ENCODE data around the gene CACNA2D3.
"Not testable (repeated sequence)": the region's sequence is repeated elsewhere in the genome, so short reads cannot be mapped to it uniquely, and the experiment has no call there.

The CACNA2D3 gene

GRCh38 chr3:55064164-55064563 is 941.8 kb downstream of the CACNA2D3 start:
- no peak for DNase-seq

GRCh38 chr3:55065331-55065730 is 943.0 kb downstream of the CACNA2D3 start:
- no peak for DNase-seq

GRCh38 chr3:55066551-55067047 is 944.2 kb downstream of the CACNA2D3 start:
- no peak for DNase-seq

- DNase-seq, result no peak
Observed at GRCh38 chr3:55069950-55070349, 947.6 kb downstream of the CACNA2D3 start.

GRCh38 chr3:55074796-55075195 is 952.4 kb downstream of the CACNA2D3 start:
- DNase-seq, result no peak

DNA sequence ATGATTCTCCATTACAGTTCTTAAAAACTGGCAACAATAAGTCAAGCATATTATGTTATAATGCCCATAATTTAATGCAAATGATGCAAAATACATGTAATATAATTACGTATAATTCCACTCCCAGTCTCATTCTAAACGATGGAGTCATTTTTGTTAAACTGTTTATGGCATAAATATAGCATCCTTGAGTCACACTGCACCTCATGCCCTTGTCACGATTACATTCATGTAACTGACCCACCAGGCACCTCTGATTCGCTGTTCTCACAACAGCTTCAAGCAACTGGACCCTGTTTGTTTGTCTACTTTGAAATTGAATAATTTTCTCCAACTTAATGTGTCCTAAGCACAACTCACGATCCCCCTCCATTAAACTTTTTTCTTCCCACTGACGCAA is 953.5 kb downstream of the CACNA2D3 start:
- DNase-seq, result no peak

- DNase-seq, result no peak
Observed at GRCh38 chr3:55077726-55078125, 955.4 kb downstream of the CACNA2D3 start.

DNA sequence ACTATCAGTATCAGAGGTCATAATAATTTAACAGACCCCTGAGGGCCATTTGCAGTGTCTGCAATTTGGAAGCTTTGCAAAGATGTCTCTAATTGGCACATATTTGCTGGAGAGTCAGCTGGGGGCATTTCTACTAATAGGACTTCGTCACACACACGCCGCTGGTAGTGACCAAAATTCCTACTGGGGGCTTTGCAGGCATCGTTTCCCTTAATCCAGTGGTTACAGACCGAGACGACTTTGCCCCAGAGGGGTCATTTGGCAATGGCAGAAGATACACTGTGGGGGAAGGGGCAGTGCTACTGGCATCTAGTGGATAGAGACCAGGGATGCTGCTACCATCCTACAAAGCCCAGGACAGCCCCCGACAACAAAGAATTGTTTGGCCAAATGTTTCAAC is 956.5 kb downstream of the CACNA2D3 start:
- DNase-seq, result no peak

DNA sequence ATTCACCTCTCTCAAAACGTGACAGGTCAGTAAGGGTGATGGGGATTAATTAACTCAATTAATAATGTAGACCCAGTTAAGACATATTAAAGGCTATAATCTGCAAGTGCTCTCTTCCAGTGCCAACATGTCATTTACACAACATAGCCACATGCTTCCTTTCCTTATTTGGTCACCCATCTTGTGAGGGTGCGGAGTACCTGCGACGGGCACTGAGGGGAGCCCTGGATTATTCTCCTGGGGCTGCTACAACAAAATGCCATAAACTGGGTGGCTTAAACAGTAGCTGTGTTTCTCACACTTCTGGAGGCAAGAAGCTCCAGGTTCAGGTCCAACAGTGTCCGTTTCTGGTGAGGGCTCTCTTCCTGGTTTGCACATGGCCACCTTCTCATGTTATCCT is 962.9 kb downstream of the CACNA2D3 start:
- DNase-seq, result no peak

GRCh38 chr3:55089211-55089610 is 966.9 kb downstream of the CACNA2D3 start:
- no peak for DNase-seq

DNA sequence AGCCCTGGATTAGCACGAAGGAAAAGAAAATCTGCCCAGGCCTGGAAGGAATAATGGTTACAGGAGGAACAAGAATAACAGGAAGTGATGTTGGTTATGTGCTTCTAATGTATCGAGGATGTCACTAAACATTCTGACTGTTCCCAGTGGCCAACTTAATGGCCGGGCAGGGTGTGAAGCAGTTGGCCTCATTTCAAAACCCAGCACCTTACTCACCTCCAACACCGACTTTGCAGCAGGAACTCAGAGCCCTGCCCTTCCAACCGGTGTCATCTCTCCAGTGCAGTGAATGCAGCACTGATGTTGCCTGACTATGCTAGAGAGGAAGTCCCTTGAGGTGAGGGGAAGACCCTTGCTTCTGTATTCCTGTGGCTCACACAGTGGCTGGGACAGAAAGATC is 967.9 kb downstream of the CACNA2D3 start:
- DNase-seq, result no peak

DNA sequence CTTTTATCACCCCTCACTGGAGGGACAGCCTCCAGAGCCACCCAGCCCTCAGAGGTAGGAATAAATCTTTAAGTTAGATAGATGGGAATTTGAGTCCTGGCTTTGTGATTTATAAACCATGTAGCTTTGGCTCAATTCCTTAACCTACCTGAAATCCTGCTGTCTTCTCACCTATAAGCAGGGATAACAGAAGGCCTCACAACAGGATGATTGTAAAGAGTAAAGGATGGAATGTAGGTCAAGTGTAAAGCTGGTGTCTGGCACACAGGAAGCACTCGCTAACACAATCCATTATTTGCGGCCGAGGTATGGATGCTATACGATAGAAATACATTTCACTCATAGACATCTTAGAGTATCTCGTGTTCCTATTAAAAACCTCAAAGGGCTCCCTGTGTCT is 968.4 kb downstream of the CACNA2D3 start:
- DNase-seq, result no peak

GRCh38 chr3:55091381-55092225 is 969.3 kb downstream of the CACNA2D3 start:
- no peak for DNase-seq

GRCh38 chr3:55094676-55095075 is 972.3 kb downstream of the CACNA2D3 start:
- no peak for DNase-seq

- no peak for DNase-seq
Observed at GRCh38 chr3:55097441-55097840, 975.1 kb downstream of the CACNA2D3 start.

DNA sequence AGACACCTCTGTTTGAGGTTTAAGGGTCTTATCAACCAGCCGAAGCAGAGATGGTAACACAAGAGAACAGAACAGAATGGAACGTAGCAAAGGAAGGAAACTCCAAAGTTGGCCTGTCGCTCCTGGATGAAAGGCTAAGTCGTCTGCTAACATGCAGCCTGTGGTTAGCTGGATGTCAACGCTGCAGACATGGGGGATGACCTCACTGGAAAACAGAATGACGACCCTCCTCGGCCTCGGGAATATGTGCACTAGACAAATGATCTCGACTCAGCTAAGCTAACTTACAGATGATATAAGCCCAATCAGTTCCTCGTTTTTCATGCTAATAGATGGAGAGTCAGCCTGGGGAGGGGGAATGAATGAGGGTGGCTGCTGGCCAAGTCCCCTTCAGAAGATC is 983.3 kb downstream of the CACNA2D3 start:
- no peak for DNase-seq

- no peak for DNase-seq
Observed at GRCh38 chr3:55107187-55107586, 984.8 kb downstream of the CACNA2D3 start.

GRCh38 chr3:55111906-55112305 is 989.6 kb downstream of the CACNA2D3 start:
- not testable (repeated sequence) for DNase-seq

DNA sequence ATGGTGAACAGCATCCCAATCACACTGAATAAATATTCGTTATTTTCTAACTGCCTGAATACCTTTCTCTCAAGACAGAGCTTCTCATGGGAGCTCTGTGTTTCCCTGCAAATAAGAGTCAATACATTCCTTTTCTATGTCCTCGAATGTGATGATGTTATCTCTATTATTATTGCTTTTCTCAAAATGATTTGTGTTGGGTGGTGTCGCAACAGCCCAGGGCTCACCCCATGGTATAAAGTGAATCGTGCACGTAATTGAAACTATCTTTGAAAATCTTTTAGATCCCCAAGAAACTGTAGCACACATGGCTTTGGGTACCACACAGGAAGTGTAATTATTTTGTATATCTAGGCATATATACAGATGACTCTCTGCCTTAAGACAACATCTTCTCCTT is 996.1 kb downstream of the CACNA2D3 start:
- no peak for DNase-seq

DNA sequence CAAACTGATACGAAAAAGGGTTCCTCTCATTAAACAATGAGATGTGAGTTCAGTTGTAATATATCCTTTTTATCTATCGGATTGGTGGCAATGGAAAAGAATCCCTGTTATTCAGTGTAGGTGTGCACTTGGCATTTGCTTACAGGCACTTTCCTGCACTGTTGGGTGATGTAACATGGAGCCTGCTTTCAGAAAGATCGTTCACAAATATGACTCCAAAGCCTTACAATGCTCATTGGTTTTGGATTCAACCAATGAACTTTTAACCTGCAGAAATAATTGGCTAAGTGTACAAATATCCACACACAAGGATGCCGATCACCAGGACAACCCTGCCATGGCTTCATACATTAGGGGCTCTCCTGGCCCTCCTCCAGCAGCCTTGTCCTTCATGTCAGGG is 996.9 kb downstream of the CACNA2D3 start:
- DNase-seq, result no peak

- DNase-seq, result no peak
Observed at GRCh38 chr3:55122312-55122711, 1000.0 kb downstream of the CACNA2D3 start.

Data from kidney glomerular epithelial cell (primary cell).